GM12872 (cell line): ENCODE measurements around the gene MRC2.

Experiments used
- CTCF ChIP-seq: IDR thresholded peaks from 3 replicates; pipeline ENCODE4 v1.5.1; 2011; ENCODE audit warnings: low read depth, mild to moderate bottlenecking, low read length, moderate library complexity; ENCODE audit not compliant: insufficient read depth

The MRC2 gene

GRCh38 chr17:62657145-62657665 is 29.7 kb downstream of the MRC2 start:
- TF ChIP-seq CTCF = no peak

DNA sequence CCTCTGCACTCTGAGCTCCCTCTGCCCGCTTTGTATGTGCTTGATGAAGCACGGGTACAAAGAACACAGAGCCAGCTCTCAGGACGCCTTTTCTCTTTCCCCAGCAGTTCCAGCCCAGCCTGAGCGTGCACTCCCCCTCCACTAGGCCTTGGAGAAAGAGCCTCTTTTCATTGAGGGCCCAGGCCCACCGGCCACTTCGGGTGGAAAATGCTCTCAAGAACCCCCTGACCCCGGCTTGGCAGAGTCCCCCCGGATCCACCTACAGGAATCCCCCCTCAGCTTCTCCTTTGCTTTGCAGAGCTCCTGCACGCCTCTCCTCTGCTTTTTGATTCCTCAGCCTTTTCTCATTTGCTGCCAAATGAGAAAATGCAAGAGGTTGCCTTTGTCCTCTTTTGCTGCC is 30.2 kb downstream of the MRC2 start:
- no peak for TF ChIP-seq CTCF

DNA sequence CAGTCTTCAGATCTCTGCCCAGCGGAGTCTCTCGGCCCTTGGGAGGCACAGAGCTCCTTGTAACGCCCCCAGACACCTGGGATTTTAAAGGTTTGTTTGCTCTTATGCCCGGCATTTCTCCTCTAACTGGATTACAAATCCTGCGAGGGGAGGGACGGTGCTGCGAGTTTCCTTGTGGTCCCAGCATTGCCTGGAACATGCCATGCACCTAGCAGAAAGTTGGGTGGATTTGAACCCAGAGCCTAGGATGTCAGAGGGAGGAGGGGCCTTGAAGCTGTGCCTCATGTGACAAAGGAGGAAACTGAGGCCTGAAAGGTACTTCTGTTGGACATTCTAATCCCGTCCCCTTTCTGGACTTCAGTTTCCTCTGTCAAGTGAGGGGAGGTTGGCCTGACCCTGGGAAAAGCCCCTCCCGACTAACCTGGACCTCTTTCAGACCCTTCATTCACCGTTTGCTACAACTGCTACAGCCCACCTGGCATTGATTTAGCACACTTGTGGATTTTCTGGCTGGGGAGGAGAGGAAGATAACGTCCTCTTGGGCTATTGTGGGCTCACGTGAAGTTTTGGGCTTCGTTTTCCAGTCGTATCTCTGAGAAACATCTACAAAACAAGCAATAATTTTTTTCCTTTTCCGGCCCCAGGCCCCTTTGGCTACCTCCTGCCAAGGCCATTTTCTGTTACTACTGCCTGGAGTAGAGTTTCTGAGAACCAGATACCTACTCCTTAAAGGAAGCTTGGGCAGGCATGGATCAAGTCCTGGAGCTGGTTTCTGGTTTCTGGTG is 30.9 kb downstream of the MRC2 start:
- no peak for TF ChIP-seq CTCF

DNA sequence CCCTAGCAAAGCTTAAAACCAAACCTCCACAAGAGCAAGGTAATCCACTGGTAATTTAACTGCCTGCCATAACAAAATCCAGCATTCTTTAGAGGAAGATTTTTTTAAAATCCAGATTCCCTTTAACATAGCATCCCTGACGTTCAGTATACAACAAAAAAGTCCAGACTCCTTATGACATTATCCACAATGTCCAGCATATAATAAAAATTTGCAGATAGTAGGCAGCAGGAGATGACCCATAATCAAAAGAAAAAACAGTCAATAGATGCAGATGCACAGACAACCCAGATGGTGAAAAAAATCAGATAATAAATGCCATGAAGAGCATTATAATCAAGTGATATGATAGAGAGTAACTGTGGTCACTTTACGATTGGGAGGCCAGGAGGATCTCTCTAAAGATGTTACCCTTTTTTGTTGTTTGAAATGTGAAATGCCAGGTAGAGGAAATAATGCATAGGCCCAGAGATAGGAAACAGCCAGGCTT is 33.2 kb downstream of the MRC2 start:
- TF ChIP-seq CTCF = no peak

- no peak for TF ChIP-seq CTCF
These were observed 33.9 kb downstream of the MRC2 start for GRCh38 chr17:62661337-62661736.

- no peak for TF ChIP-seq CTCF
These were observed 35.4 kb downstream of the MRC2 start for GRCh38 chr17:62662855-62663254.

GRCh38 chr17:62663304-62663703 is 35.8 kb downstream of the MRC2 start:
- TF ChIP-seq CTCF = no peak
